ENCODE data around the gene ATE1. TPM values are rescaled to one million over a fixed set of nuclear protein-coding genes. Genes with fewer than 3 reads are reported as not detected.

ATE1 gene
- total and polyA plus RNA-seq, 2 donors (not counting 3 experiments of a cell fraction or from before 2014, with no cell fraction given) = 8.7 to 27.1 TPM

DNA sequence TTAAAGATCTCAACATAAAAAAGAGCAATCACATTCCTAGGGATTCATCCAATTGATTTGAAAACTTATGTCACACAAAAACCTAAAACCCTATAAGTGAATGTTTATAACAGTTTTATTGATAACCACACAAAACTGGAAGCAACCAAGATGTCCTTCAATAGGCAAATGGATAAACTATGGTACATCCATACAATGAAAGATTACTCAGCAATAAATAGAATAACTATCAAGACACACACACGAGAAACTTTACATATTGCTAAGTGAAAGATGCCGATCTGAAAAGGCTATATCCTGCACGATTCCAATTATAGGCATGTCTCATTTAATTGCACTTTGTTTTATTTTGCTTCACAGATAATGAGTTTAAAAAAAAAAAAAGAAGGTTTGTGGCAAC is 83.3 kb downstream of the ATE1 start:
- Histone ChIP-seq H3K27me3 (ENCODE audit: control insufficient read depth in 2 of 2, insufficient read depth in 2 of 2, low read length in 2 of 2) (no peaks in the 10 kb centered on the region), H3K4me1 (ENCODE audit: control insufficient read depth, extremely low read depth, insufficient read depth, low read length) (no peaks in the 10 kb centered on the region), H3K9ac (replicated peaks; ENCODE audit: extremely low read depth, insufficient read depth, low read length) (no peak overlapping the region), H3K9me3 (replicated peaks; ENCODE audit: control insufficient read depth, insufficient read depth, low read length) (no peaks in the 10 kb centered on the region), H3K4me3 (replicated peaks in 1 of 3; ENCODE audit: insufficient read depth in 1 of 3, low read depth in 1 of 3, low read length in 3 of 3) (no peak overlapping the region), H4K20me1 (replicated peaks; ENCODE audit: control insufficient read depth, extremely low read depth, insufficient read depth, low read length) (no peaks in the 10 kb centered on the region), H3K27ac (ENCODE audit: insufficient read depth, low read depth, low read length) (no peak overlapping the region), H3K9me1 (replicated peaks; ENCODE audit: control insufficient read depth, extremely low read depth, insufficient read depth, low read length) (no peaks in the 10 kb centered on the region), H3K4me2 (ENCODE audit: insufficient read depth, low read length) (no peak overlapping the region), H2AFZ (ENCODE audit: low read depth, low read length) (no peak overlapping the region), H3K36me3 (ENCODE audit: control insufficient read depth in 2 of 2, extremely low read depth in 1 of 2, insufficient read depth in 2 of 2, low read length in 2 of 2) (no peaks in the 10 kb centered on the region), H3K79me2 (ENCODE audit: control insufficient read depth, insufficient read depth, low read length) (no peaks in the 10 kb centered on the region)
- POLR2A ChIA-PET = no interaction called here
- TF ChIP-seq GATA2 (IDR thresholded peaks at IDR 0.05; ENCODE audit: insufficient read depth, insufficient read length, low read depth, low read length) (no peak), JUN (IDR thresholded peaks at IDR 0.05; ENCODE audit: borderline replicate concordance, insufficient read depth, insufficient read length, low read depth) (no peak), POLR2AphosphoS5 (IDR thresholded peaks at IDR 0.05; ENCODE audit: insufficient read depth, low read depth, low read length) (no peak), MYC (IDR thresholded peaks at IDR 0.05; ENCODE audit: low read depth, low read length) (no peak), EZH2 (IDR thresholded peaks at IDR 0.05; ENCODE audit: borderline replicate concordance, low read depth, low read length, severe bottlenecking) (no peak), POLR2A (IDR thresholded peaks at IDR 0.05; ENCODE audit: low read depth, low read length) (no peak), FOS (IDR thresholded peaks at IDR 0.05; ENCODE audit: borderline replicate concordance, insufficient read depth, low read length) (no peak)
- TF ChIP-seq, protein P1, sequence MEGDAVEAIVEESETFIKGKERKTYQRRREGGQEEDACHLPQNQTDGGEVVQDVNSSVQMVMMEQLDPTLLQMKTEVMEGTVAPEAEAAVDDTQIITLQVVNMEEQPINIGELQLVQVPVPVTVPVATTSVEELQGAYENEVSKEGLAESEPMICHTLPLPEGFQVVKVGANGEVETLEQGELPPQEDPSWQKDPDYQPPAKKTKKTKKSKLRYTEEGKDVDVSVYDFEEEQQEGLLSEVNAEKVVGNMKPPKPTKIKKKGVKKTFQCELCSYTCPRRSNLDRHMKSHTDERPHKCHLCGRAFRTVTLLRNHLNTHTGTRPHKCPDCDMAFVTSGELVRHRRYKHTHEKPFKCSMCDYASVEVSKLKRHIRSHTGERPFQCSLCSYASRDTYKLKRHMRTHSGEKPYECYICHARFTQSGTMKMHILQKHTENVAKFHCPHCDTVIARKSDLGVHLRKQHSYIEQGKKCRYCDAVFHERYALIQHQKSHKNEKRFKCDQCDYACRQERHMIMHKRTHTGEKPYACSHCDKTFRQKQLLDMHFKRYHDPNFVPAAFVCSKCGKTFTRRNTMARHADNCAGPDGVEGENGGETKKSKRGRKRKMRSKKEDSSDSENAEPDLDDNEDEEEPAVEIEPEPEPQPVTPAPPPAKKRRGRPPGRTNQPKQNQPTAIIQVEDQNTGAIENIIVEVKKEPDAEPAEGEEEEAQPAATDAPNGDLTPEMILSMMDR (IDR thresholded peaks at IDR 0.05; ENCODE audit: extremely low read depth in 1 of 2, insufficient read depth in 1 of 2, low read depth in 1 of 2, low read length in 2 of 2) = no peak
- TF ChIP-seq, protein P2, sequence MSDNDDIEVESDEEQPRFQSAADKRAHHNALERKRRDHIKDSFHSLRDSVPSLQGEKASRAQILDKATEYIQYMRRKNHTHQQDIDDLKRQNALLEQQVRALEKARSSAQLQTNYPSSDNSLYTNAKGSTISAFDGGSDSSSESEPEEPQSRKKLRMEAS (IDR thresholded peaks at IDR 0.05; ENCODE audit: insufficient read depth, insufficient read length) = no peak
- DNase-seq (ENCODE audit: low read depth, low spot score) (no peak), FAIRE-seq (no peak)
- dilution Hi-C loops (cut with MboI; ENCODE audit: extremely low pct_ligation_motif_present, low sequenced_read_pairs) (no loop called here), intact Hi-C loops (cut with micrococcal nuclease) (no loop called here)
- no TSS peak for BruUV-seq (replicated peaks)
- CTCF ChIA-PET = no interaction called here
